Measurements from ENCODE around the gene SH3GL3.

GRCh38 chr15:83598031-83598430 is 150.9 kb downstream of the SH3GL3 start:
- TF ChIP-seq CTCF (IDR thresholded peaks at IDR 0.05) (no peak), EP300 (IDR thresholded peaks at IDR 0.05) (no peak), POLR2A (IDR thresholded peaks at IDR 0.05) (no peak)
